HG03196 (cell line): ENCODE data around the gene FDX1.

ENCODE experiments used
- ATAC-seq: cut with Tn5 transposase; IDR thresholded peaks from one replicate; pipeline ENCODE4 v1.9.1; 2021; ENCODE audit not compliant: unreplicated experiment

Gene FDX1

GRCh38 chr11:110507328-110507727 lies 77.6 kb downstream of the FDX1 start:
- ATAC-seq, result no peak

GRCh38 chr11:110508786-110509185 lies 79.0 kb downstream of the FDX1 start:
- ATAC-seq, result no peak

GRCh38 chr11:110509472-110509871 lies 79.7 kb downstream of the FDX1 start:
- ATAC-seq, result no peak

GRCh38 chr11:110512026-110512425 lies 82.3 kb downstream of the FDX1 start:
- ATAC-seq, result no peak

- no peak for ATAC-seq
Observed at GRCh38 chr11:110513259-110513801, 83.6 kb downstream of the FDX1 start.

- ATAC-seq, result no peak
Observed at GRCh38 chr11:110513846-110514437, 84.2 kb downstream of the FDX1 start.
